Hippocampal formation (tissue), 2 donors: ENCODE data around the gene PLXDC2.
A peak's percentile ranks its signal among the peaks of the same experiment; 100 is the strongest.

Experiments used
- DNase-seq, 2 donors: peaks; one replicate each; lab custom pipeline; 2025; lab: John Stamatoyannopoulos, UW

Gene PLXDC2

DNA sequence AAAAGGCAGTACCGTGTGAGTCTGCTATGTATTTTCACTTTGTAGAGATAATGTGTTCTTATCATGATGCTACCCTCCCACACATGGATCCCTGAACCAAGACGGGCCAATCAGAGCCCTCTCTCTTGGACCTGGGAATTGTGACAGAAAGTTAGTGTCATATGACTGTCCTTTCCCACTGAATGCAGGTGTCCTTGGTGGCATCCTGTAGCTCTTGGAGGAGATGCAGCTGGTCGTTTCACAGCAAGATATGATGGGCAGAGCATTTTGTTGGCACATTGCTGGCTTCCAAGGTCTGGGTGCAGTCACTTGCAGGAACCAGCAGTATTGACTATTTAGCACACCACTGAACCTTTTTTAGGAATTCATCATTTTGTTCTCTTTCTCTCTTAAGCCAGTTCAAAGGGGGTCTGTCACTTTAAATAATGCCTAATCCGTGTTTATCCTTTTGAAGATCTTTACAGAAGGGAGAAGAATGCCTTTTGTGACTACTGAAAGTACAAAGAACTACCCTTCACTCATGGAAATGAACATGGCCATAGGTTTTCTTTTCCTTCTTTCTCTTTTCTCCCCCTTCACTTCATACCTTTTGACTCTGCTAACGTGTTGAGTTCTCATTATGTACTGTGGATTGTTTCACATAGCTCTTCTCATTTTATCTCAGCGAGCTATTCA, 125.1 kb downstream of the PLXDC2 start:
- DNase-seq: no peak

DNA sequence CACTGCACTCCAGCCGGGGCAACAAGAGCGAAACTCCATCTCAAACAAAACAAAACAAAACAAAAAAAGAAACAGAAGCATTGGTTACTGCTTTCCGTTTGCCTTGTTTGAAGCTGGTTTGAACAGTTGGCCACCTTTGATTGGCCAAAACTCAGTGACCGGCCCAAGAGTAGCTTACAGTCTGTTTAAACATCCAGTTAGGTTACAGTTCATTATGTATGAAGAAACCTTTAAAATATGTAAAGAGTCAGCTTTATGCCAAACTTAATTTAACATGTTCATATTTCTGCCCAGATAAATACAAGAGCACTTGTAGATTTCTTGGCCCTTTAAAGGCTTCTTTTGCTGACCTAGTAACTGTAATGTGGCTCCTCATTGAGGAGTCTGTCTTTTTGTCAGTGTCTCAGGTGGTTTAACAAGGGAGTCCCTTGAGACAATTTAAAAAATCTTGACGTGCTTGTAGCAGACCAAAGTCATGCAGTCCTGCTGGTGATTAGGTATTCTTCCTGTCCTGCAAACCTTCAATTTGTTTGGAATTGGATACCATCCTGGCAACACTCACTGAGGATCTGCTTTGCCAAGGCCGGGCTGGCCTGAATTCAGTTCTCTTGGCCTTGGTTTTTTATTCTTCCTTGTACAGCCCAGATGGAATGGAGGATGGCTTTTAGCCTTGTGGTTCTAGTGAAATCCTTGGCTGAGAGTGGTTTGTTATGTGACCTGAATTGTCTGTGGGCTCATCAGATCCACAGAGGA, 128.9 kb downstream of the PLXDC2 start:
- DNase-seq: peak; percentile 31 to 49

DNA sequence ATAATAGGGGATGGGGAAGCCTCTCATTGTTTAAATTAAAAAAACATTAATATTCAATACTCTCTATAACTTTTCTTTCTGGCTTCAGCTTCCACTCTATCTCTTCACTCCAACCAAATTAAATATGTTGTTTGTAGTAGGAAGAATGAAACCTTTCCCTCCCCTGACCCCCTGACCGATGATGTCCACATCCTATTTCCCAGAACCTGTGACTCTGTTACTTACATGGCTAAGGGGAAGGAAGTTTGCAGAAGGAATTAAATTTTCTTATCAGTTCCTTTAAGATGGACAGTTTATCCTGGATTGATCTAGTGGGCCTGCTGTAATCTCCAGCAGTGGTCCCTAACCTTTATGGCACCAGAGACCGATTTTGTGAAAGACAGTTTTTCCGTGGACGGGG, 130.0 kb downstream of the PLXDC2 start:
- no peak for DNase-seq

DNA sequence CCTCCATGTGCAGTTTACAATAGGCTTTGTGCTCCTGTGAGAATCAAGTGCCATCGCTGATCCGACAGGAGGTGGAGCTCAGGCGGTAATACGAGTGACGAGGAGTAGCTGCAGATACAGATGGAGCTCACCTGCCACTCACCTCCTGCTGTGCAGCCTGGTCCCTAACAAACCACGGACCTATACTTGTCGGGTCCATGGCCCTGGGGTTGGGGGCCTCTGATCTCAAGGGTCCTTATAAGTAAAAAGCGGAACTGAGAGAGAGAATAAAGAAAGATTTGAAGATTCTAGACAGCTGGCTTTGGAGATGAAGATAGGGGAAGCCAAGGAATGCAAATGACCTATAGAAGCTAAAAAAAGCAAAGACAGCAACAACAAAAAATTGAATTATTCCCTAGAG, 130.6 kb downstream of the PLXDC2 start:
- DNase-seq: no peak

DNA sequence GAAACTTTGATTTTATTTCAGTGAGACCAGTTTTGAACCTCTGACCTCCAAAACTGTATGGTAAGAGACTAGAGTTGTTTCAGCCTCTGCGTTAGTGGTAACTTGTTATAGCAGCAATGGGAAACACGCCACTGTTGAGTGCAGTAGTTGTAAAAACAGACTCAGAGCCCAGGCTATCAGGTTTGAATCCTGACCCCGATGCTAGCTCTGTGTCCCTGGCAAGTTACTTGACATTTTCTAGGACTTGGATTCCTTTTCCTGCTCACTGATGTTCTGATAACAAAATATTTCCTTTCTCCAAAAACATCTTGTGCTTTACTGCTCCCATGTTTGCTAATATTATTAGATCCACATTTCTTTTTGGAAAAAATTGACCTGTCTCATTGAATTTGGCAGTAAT, 131.0 kb downstream of the PLXDC2 start:
- no peak for DNase-seq

DNA sequence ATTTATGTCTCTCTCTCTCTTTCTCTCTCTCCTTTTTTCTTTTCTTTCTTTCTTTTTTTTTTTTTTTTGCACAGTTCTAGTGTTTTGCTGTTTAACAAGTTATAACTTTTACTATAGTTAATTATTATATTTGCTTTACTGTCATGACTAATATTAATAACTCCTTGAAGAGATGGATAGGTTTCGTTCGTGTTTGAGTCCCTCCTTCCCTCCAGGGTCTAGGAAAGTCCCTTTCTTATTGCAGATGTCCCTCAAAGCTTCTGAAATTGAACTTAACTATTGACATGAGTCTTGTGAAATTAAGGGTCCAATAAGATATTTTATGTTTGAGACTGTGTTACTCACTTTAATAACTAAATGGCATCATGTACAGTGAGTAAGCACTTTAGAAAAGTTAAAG, 131.4 kb downstream of the PLXDC2 start:
- DNase-seq: no peak

DNA sequence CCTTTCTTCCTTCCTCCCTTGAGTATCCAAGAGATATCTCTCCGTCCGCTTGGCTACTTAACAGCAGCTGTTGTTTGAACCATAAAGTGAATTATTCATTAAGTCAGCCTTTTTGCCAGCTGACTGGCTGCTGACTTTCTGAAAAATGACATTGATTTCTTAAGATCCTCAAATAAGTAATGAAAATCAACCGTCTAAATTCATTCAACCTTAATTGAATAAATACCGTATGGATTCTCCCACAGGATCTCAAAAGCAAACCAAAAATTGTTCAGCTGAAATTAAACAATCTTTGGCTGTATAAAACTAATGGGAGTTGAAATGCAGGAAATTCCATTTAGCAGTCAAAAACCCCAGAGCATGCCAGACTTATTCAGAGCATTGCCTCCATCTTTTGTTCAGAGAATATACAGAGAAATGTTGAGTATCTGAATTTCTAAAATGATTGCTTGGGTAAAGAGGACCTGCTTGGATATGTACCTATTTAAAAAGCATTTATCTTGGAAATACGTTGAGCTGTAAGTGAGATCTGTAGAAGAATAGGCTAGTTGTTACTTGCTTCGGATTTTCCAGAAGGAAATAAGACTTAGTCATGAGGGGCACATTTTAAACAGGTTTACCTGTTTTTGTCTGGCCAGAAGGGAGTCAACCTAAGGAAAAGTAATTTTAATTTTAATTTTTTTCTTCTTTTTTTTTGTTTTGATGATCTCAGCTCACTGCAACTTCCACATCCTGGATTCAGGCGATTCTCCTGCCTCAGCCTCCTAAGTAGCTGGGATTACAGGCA, 136.2 kb downstream of the PLXDC2 start:
- peak in 1 of 2 donors; percentile 41 for DNase-seq

DNA sequence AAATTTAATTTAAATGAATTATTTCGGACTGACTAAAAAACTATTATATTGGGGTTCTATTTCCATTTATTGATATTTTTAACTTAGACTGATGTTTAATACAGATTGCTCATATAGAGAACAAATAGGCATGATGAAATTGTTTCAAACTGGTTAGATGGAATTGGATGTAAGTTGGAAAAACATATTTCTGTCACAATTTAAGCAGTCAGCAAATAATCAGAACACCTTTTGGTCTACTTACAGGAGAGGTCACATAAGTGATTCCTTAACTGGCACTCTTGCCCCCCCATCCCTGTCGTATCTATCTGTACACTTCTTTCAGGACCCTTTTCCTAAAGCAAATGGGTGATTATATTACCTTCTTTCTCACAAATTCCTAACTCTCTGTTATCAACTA, 138.4 kb downstream of the PLXDC2 start:
- no peak for DNase-seq

DNA sequence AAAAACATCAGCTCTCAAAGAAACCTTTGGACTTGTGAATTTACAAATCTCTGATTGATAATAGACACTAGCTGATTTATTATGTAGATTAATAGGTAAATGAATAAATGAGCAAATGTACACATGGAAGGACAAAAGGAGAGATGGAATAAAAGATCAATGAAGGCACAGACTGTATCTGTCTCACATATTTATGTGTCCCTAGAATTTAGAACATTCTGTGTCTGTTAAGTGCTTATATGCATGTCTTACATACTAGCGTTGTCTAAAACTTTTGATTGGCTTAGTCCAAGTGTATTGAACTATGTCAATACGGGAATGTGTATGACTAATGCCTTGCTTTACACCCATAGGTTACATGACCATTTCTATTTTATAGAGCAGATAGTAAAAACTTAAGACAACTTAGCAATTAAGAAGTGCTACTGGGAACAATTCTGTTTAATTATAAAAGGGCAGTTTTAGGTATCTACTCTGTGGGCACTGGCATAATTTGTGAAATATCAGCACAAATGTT, 140.3 kb downstream of the PLXDC2 start:
- no peak for DNase-seq

DNA sequence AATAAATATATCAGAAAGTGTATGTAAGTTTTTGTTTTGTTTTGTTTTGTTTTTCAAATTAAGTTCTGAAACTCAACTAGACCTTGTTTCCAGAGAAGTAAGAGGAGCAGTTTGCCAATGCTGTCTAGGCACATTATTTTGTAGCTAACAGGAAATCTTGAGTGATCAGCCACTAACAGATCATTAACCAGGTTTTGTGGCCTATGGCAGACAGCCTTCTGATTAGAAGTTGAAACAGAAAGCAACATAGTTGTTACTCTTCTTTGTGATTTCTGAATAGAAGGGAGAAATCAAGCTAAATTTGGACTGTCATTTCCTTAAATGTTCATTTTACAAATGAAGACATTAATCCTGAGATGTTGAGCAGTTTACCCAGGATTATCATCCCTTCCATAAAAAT, 142.6 kb downstream of the PLXDC2 start:
- no peak for DNase-seq

DNA sequence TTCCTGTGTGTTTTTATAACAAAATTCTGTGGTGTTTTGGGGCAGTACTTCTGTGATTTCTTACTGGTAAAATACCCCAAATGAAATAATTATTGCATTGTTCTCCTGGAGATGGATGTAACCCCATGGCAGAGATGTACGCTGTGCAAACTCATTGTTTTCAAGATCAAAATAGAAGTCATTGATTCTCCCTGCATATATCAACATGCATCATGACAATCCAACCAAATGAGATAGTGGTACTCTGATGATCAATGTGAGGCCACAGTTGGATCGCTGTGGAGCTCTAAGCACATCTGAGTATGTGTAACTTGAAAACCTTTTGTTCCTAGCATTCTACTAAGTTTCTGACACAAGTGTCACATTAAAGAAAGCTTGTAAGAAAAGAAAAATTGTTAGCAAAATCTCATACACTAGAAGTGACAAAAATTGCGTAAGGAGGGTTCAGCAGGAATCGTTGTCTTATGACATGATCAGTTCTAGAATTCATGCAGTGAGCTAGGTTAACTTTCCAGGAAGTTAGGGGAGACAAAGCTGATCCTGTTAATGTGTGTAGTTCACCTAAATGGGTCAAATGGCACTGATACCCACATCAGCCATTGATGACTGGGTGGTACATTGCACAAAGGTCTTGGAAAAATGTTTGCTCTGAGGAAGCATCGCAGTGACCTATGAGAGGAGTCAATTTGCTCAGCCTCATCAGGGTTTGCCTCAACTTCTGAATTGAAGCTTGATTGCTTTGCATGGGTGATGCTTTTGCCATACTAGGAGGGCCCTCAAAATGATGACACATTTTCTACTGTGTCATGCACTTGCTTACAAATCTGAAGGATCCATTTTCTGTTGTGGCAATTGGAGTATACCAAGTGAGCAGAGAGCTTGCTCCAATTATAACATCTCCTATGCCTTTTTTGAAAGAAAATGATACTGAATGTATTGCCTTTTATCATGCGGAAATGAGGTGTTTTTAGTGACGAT, 145.1 kb downstream of the PLXDC2 start:
- DNase-seq: peak; percentile 23 to 87

DNA sequence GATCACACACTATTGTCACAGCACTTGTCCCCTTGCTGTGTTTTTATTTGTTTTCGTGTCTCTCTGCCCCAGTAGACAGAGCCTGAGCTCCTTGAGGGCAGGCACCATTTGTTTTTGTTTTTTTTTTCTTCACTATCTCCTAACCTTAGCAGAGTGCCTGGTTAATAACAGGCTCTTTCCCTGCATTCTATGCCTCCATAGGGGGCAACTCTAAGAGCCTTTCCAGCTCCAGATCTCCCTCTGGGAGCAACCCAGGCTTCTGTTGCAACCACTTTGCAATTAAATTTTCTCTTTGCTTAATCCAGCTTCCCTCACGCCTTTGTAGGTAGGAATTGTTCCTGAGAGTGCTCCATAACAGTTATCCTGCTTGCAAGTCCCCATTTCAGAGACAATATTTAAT, 148.4 kb downstream of the PLXDC2 start:
- DNase-seq: no peak

DNA sequence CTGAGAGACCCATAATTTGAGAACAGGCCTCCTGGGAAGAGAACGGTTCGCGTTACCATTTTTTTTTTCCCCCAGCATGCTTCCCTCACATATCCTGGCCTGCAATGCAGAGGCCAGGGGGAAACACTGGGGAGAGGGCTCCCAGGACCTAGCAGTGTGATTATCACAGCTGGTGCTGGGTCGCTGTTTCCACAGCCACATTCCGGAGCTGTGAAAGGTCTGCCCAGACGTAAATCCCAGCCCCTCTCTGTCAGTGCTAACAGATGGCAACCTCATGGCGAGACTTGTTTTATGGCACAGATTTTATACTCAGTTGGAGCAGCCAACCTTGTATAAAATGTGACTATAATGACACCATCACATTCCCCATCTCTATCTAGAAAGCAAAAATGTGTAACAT, 150.5 kb downstream of the PLXDC2 start:
- no peak for DNase-seq

DNA sequence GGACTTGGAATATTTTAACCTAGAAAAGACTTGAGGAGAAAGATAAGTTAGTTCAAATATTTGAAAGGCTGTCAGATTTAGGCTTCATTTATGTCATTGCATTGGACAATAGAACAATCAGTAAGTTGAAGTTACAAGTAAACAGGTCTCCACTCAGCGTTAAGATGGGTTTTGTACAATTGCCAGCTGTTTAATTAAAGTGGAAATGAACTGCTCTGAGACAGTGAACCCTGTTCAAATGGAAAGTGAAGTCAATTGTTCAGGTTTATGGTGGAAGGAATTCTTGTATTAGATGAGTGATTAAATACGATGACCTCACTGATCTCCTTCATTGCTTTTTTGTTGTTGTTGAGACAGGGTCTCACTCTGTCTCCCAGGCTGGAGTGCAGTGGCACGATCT, 151.7 kb downstream of the PLXDC2 start:
- DNase-seq: no peak

DNA sequence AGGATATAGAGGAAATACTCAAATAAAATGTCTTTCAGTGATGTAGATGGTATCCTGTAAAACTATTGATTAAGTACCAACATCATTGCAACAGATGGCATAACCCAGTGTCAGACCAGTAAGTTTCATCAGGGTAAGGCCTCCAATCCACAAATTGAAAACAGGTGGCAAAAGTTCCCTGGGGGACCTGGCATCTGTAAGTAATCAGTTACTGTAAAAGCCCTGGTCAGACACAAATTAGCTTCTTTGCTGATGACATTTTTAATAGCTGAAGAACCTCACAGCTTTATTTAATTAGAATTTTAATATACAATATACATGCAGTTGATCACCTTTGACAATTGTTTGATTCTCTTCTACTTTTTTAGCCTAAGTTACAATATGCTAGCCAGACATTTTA, 152.5 kb downstream of the PLXDC2 start:
- DNase-seq: no peak

DNA sequence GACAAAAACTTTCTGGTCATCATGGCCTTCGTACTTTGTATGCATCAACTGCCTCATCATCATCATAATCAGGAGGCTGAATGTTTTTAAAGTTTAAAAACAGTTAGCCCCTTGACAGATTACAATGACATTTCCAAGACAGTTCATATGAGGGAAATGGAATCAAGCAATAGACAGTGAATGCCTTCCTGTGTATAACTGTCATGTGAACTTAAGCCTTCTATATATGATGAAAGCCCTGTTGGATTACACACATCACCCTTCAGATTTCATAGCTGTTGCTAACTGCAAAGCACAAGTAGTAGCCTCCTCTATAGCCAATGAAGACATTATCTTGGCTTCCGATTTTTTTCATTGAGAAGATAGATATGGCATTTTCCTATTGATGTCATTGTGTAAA, 154.0 kb downstream of the PLXDC2 start:
- DNase-seq: no peak

DNA sequence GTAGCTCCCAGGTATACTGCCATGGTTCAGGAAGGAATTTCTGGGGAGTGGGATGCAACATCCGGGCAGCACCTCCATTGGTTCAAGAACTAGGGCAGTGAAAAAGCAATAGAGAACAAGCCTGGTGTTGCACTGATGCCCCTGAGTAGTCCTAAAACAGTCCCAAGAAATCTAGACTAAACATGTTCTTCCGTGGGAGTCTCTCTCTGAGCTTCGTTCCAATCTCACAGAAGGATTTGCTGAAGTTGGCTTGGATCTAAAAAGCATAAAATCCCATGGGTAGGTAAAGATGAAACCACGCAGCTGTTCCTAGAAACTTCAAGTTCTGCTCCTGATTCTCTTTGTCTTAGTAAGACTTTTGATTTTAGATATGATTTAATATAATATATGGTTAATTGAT, 154.5 kb downstream of the PLXDC2 start:
- peak in 1 of 2 donors; percentile 33 for DNase-seq

DNA sequence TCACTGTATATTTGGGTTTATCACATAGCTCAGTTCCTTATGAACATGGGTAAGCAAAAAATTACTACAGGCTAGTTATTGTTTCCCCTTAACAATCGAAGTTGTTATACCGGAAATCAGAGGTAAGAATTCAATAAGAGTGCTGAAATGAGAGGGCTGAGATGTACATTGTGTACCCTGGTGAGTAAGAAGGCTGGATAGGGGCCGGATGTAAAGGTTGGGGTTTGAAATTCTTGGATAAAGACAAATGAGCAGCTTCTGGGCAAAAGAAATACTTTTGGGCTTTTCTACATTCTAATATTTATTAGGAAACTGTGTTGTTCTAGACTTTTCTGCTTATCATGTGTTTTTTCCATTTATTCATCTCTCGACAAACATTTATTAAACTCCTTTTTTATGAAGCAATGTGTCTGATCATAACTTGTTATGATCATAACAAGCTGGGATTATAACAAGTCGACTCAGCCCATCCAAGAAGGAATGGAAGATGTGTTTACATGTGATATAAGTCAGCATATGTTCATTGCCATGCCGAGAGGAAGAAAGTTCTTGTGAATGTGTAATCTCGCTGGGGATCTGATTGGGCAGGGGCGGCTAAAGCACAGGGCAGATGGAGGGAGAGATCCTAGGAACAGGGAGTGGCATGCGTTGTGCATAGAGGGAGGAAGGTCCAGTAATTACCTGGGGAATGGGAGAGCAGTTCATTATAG, 155.3 kb downstream of the PLXDC2 start:
- no peak for DNase-seq

DNA sequence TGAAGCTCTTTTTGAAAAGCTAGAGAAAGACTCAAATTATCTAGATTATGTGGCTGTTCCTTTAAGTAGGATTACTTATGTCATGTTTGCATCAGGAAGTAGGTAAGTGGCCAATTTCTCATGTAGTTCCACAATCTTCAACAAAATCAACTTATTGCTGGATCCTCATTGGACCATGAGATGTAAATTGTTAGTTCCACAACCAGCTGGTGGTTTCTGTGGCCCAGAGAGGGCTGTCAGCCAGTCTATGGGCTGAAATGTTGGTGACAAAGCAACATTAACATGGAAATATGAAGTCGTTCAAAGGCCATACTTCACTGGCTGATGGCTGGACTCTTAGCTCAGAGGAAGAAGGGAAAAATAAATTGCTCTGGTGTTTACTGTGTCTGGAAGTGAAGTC, 157.9 kb downstream of the PLXDC2 start:
- no peak for DNase-seq

DNA sequence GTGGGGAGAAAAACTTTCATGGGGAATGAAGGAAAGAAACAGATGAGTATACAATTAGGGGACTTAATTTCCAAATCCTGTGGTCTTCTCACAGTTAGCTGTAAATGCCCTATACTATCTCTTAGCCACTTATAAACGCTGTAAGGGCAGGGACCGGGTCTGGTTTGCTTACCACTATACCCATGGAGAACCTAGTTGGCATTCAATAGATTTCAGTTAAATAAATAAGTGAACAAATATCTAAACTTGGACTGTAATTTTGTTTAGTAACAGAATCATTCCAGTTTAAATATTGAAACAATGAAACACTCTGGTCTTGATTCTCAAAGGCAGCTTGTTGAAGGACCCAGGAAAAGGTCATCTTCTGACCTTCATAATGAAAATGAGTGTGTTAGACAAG, 158.3 kb downstream of the PLXDC2 start:
- DNase-seq: no peak

DNA sequence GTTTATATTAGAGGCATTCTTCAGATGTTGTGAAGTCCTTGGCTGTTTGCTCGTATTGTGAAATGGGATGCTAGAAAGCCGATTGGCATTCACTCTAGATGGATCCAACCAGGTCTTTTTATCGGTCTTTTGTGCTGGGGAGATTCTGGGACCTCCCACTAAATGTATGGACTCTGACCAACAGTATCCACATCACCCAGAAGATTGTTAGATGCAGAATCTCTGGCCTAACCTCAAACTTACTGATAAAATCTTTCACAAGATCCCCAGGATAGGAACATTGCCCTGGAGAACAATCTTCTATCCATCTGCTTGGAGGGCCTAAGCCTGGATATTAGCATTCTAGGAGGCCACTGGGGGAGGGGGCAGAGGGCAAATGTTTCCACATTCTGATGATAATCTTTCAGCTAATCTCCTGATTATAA, 160.9 kb downstream of the PLXDC2 start:
- DNase-seq: no peak
